Measurements from ENCODE around the gene DDX49. TPM values are rescaled to one million over a fixed set of nuclear protein-coding genes. Genes with fewer than 3 reads are reported as not detected.

The DDX49 gene
- total and polyA plus RNA-seq, 4 donors: 13.2 to 36.1 (median 29.2) TPM

DNA sequence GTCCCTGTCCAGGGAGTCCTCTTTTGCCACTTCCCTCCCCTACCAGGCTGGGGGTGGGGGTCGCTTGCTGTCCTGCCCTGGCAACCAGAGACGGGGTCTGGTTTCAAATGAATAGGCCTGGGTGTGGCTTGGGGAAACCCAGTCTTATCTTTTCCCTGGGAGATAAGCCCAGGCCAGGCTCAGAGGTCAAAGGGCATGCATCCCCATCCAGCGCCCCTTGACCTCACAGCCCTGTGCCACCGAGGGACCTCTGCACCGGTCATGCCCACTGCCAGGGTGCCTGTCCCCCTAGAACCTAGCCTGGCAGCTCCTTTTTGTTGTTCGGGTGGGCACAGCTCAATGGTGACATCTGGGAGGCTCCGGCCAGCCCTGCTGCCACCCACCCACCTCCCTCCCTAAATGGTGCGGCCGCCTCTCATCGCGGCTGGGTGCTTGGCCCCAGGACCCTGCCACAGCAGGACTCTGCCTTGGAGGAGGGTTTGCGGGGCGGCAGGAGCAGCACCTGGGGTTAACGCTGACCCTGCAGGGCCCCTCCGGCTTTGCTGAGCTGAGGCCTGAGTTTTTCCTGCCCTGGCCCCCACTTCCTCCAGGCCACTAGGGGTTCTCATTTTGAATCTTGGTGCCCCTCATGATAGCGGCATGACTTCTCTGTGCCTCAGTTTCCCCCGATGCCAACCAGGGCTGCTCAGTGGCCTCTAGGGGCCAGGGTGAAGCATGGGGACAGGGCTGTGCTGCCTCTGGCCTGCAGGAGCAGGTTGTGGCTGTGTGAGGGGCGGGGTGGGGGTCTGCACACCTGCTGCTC lies 20.7 kb upstream of the DDX49 start:
- Histone ChIP-seq H3K4me3 (ENCODE audit: low read depth in 1 of 3, low read length in 3 of 3) (no peak overlapping the region), H3K9ac (ENCODE audit: low read depth in 1 of 2, low read length in 2 of 2) (no peak overlapping the region), H3K9me3 (ENCODE audit: control insufficient read depth in 4 of 4, low read length in 3 of 4) (no peaks in the 10 kb centered on the region), H3K27ac (ENCODE audit: low read depth in 1 of 2, low read length in 2 of 2) (no peak overlapping the region), H3K36me3 (ENCODE audit: control insufficient read depth in 4 of 4, insufficient read depth in 3 of 4, low read depth in 1 of 4, low read length in 3 of 4) (peaks cover 0 to 34% (median 8%) of the 10 kb centered on the region in 4 donors), H3K4me1 (ENCODE audit: control insufficient read depth in 4 of 4, insufficient read depth in 4 of 4, low read length in 3 of 4) (peaks cover 2 to 21% (median 10%) of the 10 kb centered on the region in 4 donors), H3K27me3 (ENCODE audit: control insufficient read depth in 4 of 4, insufficient read depth in 4 of 4, low read length in 3 of 4) (peaks cover 0 to 5% (median 0%) of the 10 kb centered on the region in 4 donors)
- TF ChIP-seq SP1 (IDR thresholded peaks at IDR 0.05) (no peak), HNF4A (conservative IDR thresholded peaks at IDR 0.05) (peak in 1 of 2 donors; percentile 23), YY1 (IDR thresholded peaks at IDR 0.05) (no peak), RXRA (IDR thresholded peaks at IDR 0.05) (no peak)
- DNase-seq (ENCODE audit: low spot score): no peak
- WGBS: 72% methylated on average over 18 of the region's 18 CpGs

DNA sequence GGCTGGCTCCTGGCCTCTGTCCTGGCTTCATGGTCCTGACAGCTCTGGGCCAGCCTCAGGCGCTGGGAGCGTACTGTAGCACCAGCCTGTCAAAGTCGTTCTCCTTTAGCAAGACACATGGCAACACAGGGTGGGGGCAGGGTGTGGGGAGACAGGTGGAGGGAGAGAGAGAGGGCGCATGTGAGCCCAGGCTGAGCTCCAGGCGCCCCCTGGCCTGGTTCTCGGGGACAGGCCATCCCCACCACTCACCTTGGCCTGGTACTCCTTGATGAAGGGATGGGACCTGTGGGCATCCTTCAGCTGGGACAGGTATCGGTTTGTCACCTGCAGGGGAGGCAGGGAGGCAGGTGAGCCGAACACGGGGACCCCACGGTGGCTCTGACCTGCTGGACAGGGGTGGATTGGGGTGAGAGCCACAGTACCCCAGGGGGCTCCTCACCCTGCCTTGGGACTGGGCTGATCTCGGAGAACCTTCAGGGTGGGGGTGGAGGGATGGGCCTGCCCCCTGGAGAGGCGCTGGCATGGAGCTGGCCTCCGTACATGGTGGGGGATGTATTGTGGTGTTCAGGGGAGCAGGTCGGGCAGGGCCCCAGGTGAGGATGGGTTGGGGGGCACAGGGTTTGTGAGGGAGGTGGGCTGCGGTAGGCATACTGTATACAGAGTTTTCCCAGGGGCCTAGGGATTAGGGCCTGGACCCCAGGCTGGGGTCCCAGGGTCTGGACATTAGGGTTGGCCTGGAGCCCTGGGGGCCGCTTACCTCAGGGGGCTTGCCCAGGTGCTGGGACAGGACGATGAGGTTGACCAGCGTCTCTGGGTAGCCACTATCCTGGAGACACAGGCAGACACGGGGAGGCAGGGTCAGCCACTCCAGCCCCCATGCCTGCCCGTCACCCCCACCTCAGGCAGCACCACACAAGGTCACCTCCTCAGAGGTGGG lies 19.6 kb upstream of the DDX49 start:
- TF ChIP-seq, protein P1, sequence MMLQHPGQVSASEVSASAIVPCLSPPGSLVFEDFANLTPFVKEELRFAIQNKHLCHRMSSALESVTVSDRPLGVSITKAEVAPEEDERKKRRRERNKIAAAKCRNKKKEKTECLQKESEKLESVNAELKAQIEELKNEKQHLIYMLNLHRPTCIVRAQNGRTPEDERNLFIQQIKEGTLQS (IDR thresholded peaks at IDR 0.05): no peak
- TF ChIP-seq FOXA1 (IDR thresholded peaks at IDR 0.05): no peak
- TF ChIP-seq, protein P2, sequence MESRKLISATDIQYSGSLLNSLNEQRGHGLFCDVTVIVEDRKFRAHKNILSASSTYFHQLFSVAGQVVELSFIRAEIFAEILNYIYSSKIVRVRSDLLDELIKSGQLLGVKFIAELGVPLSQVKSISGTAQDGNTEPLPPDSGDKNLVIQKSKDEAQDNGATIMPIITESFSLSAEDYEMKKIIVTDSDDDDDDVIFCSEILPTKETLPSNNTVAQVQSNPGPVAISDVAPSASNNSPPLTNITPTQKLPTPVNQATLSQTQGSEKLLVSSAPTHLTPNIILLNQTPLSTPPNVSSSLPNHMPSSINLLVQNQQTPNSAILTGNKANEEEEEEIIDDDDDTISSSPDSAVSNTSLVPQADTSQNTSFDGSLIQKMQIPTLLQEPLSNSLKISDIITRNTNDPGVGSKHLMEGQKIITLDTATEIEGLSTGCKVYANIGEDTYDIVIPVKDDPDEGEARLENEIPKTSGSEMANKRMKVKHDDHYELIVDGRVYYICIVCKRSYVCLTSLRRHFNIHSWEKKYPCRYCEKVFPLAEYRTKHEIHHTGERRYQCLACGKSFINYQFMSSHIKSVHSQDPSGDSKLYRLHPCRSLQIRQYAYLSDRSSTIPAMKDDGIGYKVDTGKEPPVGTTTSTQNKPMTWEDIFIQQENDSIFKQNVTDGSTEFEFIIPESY (IDR thresholded peaks at IDR 0.05): no peak
- TF ChIP-seq TAF1 (conservative IDR thresholded peaks at IDR 0.05): no peak
- TF ChIP-seq SP1 (IDR thresholded peaks at IDR 0.05): no peak
- TF ChIP-seq, protein P3, sequence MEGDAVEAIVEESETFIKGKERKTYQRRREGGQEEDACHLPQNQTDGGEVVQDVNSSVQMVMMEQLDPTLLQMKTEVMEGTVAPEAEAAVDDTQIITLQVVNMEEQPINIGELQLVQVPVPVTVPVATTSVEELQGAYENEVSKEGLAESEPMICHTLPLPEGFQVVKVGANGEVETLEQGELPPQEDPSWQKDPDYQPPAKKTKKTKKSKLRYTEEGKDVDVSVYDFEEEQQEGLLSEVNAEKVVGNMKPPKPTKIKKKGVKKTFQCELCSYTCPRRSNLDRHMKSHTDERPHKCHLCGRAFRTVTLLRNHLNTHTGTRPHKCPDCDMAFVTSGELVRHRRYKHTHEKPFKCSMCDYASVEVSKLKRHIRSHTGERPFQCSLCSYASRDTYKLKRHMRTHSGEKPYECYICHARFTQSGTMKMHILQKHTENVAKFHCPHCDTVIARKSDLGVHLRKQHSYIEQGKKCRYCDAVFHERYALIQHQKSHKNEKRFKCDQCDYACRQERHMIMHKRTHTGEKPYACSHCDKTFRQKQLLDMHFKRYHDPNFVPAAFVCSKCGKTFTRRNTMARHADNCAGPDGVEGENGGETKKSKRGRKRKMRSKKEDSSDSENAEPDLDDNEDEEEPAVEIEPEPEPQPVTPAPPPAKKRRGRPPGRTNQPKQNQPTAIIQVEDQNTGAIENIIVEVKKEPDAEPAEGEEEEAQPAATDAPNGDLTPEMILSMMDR (IDR thresholded peaks at IDR 0.05; ENCODE audit: low read depth, low read length, missing input control): no peak
- TF ChIP-seq HNF4G (IDR thresholded peaks at IDR 0.05): no peak
- TF ChIP-seq, protein P4, sequence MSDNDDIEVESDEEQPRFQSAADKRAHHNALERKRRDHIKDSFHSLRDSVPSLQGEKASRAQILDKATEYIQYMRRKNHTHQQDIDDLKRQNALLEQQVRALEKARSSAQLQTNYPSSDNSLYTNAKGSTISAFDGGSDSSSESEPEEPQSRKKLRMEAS (IDR thresholded peaks at IDR 0.05): no peak
- no peak for DNase-seq (ENCODE audit: low spot score)
- Histone ChIP-seq H3K9ac (ENCODE audit: low read depth in 1 of 2, low read length in 2 of 2) (no peak overlapping the region), H3K36me3 (ENCODE audit: control insufficient read depth in 4 of 4, insufficient read depth in 3 of 4, low read depth in 1 of 4, low read length in 3 of 4) (peaks cover 0 to 43% (median 12%) of the 10 kb centered on the region in 4 donors), H3K4me3 (ENCODE audit: low read depth in 1 of 3, low read length in 3 of 3) (no peak overlapping the region), H3K9me3 (ENCODE audit: control insufficient read depth in 4 of 4, low read length in 3 of 4) (no peaks in the 10 kb centered on the region), H3K27ac (ENCODE audit: low read depth in 1 of 2, low read length in 2 of 2) (no peak overlapping the region), H3K27me3 (ENCODE audit: control insufficient read depth in 4 of 4, insufficient read depth in 4 of 4, low read length in 3 of 4) (peaks cover 0 to 5% (median 0%) of the 10 kb centered on the region in 4 donors), H3K4me1 (ENCODE audit: control insufficient read depth in 4 of 4, insufficient read depth in 4 of 4, low read length in 3 of 4) (peaks cover 2 to 19% (median 9%) of the 10 kb centered on the region in 4 donors)
- 94% methylated on average over 20 of the region's 20 CpGs for WGBS
